Mesenchymal stem cell (in vitro differentiated cells and primary cell): Measurements from ENCODE around the gene CMTR1.

ENCODE experiments used
- DNase-seq: peaks from one replicate; pipeline ENCODE4 v3.0.0-alpha.2; 2013
- H2AFZ ChIP-seq: one replicate; pipeline ENCODE4 v1.6.1; 2013; ENCODE audit warnings: low read depth, mild to moderate bottlenecking, control low read depth, inconsistent platforms, low read length, moderate library complexity
- H2AK5ac ChIP-seq: 2 replicates; pipeline ENCODE4 v1.6.1; 2013; ENCODE audit warnings: low read length, moderate library complexity, mild to moderate bottlenecking, inconsistent platforms; ENCODE audit not compliant: severe bottlenecking
- H2BK120ac ChIP-seq: one replicate; pipeline ENCODE4 v1.6.1; 2013; ENCODE audit warnings: low read depth, mild to moderate bottlenecking, inconsistent platforms, low read length, moderate library complexity
- H2BK12ac ChIP-seq, 2 experiments: one replicate each; pipeline ENCODE4 v1.6.1; 2013; ENCODE audit warnings: inconsistent platforms in 2 of 2, low read length in 2 of 2, mild to moderate bottlenecking in 2 of 2, moderate library complexity in 2 of 2, control low read depth in 1 of 2
- H2BK15ac ChIP-seq: one replicate; pipeline ENCODE4 v1.6.1; 2013; ENCODE audit warnings: mild to moderate bottlenecking, low read depth, inconsistent platforms; ENCODE audit not compliant: poor library complexity, severe bottlenecking
- H2BK5ac ChIP-seq: 2 replicates; pipeline ENCODE4 v1.6.1; 2013; ENCODE audit warnings: low read depth, mild to moderate bottlenecking, low read length, control low read depth, inconsistent platforms; ENCODE audit not compliant: poor library complexity, severe bottlenecking
- H3K14ac ChIP-seq, 2 experiments: one replicate each; pipeline ENCODE4 v1.6.1; 2013; ENCODE audit warnings: inconsistent platforms in 2 of 2, low read length in 2 of 2, control low read depth in 1 of 2, mild to moderate bottlenecking in 1 of 2, moderate library complexity in 1 of 2
- H3K18ac ChIP-seq, 2 experiments: one replicate each; pipeline ENCODE4 v1.6.1; 2013; ENCODE audit warnings: inconsistent platforms in 2 of 2, low read length in 2 of 2, control low read depth in 1 of 2, low read depth in 1 of 2, mild to moderate bottlenecking in 1 of 2
- H3K23ac ChIP-seq, 2 experiments: one replicate each; pipeline ENCODE4 v1.6.1; 2013; ENCODE audit warnings: inconsistent platforms in 2 of 2, low read length in 2 of 2, mild to moderate bottlenecking in 2 of 2, moderate library complexity in 2 of 2, control low read depth in 1 of 2
- H3K27ac ChIP-seq: 2 replicates; pipeline ENCODE4 v1.5.1; 2013; ENCODE audit warnings: mild to moderate bottlenecking, moderate library complexity, low read length, control low read depth, inconsistent platforms; ENCODE audit not compliant: poor library complexity, severe bottlenecking
- H3K27me3 ChIP-seq, 2 experiments: 2 replicates each; pipeline versions ENCODE4 v1.6.1 to v1.7.0; 2013; ENCODE audit warnings: low read length in 2 of 2, mild to moderate bottlenecking in 2 of 2, moderate library complexity in 2 of 2, control low read depth in 1 of 2, inconsistent platforms in 1 of 2; ENCODE audit not compliant: control insufficient read depth in 1 of 2, insufficient read depth in 1 of 2
- H3K36me3 ChIP-seq, 2 experiments: 2 replicates each; pipeline versions ENCODE4 v1.6.1 to v1.7.0; 2013; ENCODE audit warnings: low read length in 2 of 2, control low read depth in 1 of 2, inconsistent platforms in 1 of 2, low read depth in 1 of 2, mild to moderate bottlenecking in 1 of 2; ENCODE audit not compliant: insufficient read depth in 2 of 2, control insufficient read depth in 1 of 2
- H3K4ac ChIP-seq, 2 experiments: one replicate each; pipeline ENCODE4 v1.6.1; 2013; ENCODE audit warnings: inconsistent platforms in 2 of 2, low read length in 2 of 2, mild to moderate bottlenecking in 2 of 2, moderate library complexity in 2 of 2, control low read depth in 1 of 2, low read depth in 1 of 2
- H3K4me1 ChIP-seq: 2 replicates; pipeline ENCODE4 v1.6.1; 2013; ENCODE audit warnings: low read depth, low read length, control low read depth; ENCODE audit not compliant: control insufficient read depth, insufficient read depth
- H3K4me2 ChIP-seq: 2 replicates; pipeline ENCODE4 v1.6.1; 2013; ENCODE audit warnings: low read length, mild to moderate bottlenecking, inconsistent platforms; ENCODE audit not compliant: poor library complexity, severe bottlenecking
- H3K4me3 ChIP-seq, 2 experiments: 2 replicates each; pipeline versions ENCODE4 v1.5.1 to v1.7.0; 2013; ENCODE audit warnings: low read length in 2 of 2, mild to moderate bottlenecking in 2 of 2, control low read depth in 1 of 2, low read depth in 1 of 2; ENCODE audit not compliant: insufficient read depth in 1 of 2
- H3K79me1 ChIP-seq: replicated peaks from 2 replicates; pipeline ENCODE4 v1.6.1; 2013; ENCODE audit warnings: mild to moderate bottlenecking, control low read depth, low read length, inconsistent platforms; ENCODE audit not compliant: poor library complexity, severe bottlenecking
- H3K9ac ChIP-seq: 2 replicates; pipeline ENCODE4 v1.7.0; 2013; ENCODE audit warnings: mild to moderate bottlenecking, low read length, moderate library complexity
- H3K9me3 ChIP-seq: 2 replicates; pipeline ENCODE4 v1.7.0; 2013; ENCODE audit warnings: mild to moderate bottlenecking, low read length; ENCODE audit not compliant: control insufficient read depth
- H4K8ac ChIP-seq: one replicate; pipeline ENCODE4 v1.6.1; 2013; ENCODE audit warnings: inconsistent platforms, mild to moderate bottlenecking, low read length, moderate library complexity
- H4K91ac ChIP-seq: one replicate; pipeline ENCODE4 v1.6.1; 2013; ENCODE audit warnings: mild to moderate bottlenecking, low read length, inconsistent platforms
- WGBS: methylation state at CpG from one replicate; pipeline ENCODE4 v1.1.7; 2013; ENCODE audit warnings: mixed read lengths; 5-methylcytosine and 5-hydroxymethylcytosine counted together

CMTR1 gene

DNA sequence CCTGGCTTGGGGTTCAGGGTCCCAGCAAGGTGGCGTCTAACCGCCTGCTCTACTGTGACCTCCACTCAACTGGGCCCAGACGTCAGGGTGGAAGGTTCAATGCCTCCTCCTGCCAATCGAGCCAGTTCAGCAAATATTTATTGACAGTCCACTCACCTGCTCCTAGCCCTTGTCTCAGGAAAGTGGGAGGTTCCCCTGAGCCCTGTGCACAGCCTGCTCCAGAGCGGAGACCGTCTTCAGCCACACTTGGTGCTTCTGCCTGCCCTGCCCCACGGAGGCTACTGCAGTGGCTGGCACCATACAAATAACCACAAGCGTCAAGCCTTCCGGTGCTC is 60.6 kb downstream of the CMTR1 start:
- H2BK120ac ChIP-seq, result no peak overlapping the region
- H4K91ac ChIP-seq, result no peak overlapping the region
- H3K18ac ChIP-seq, result no peak overlapping the region
- H2AFZ ChIP-seq, result no peak overlapping the region
- no peak overlapping the region for H3K27ac ChIP-seq
- no peak overlapping the region for H3K14ac ChIP-seq
- no peak overlapping the region for H2AK5ac ChIP-seq
- H2BK5ac ChIP-seq, result no peak overlapping the region
- no peak overlapping the region for H3K9ac ChIP-seq
- no peak overlapping the region for H2BK12ac ChIP-seq
- no peak for DNase-seq
- no peak overlapping the region for H3K23ac ChIP-seq
- H3K4me1 ChIP-seq, result peaks cover 22% of the 10 kb centered on the region
- H3K9me3 ChIP-seq, result no peaks in the 10 kb centered on the region
- peaks cover 0 to under 1% of the 10 kb centered on the region in 2 experiments for H3K36me3 ChIP-seq
- 95% methylated on average over 9 of the region's 9 CpGs for WGBS
- peaks cover 0 to 8% of the 10 kb centered on the region in 2 experiments for H3K27me3 ChIP-seq
- no peak overlapping the region for H3K4me2 ChIP-seq
- H3K4ac ChIP-seq, result no peak overlapping the region
- H3K79me1 ChIP-seq, result peaks cover 30% of the 10 kb centered on the region
- H2BK15ac ChIP-seq, result no peak overlapping the region
- no peak overlapping the region for H3K4me3 ChIP-seq
- no peak overlapping the region for H4K8ac ChIP-seq

- Histone ChIP-seq H3K23ac (no peak overlapping the region), H3K4ac (no peak overlapping the region), H3K79me1 (peaks cover 33% of the 10 kb centered on the region), H4K91ac (no peak overlapping the region), H2BK15ac (no peak overlapping the region), H2BK12ac (no peak overlapping the region), H3K4me2 (no peak overlapping the region), H2BK120ac (no peak overlapping the region), H3K18ac (no peak overlapping the region), H3K14ac (no peak overlapping the region), H3K27ac (no peak overlapping the region), H3K9ac (no peak overlapping the region), H4K8ac (no peak overlapping the region), H3K36me3 (no peaks in the 10 kb centered on the region), H3K4me1 (peaks cover 9% of the 10 kb centered on the region), H2AK5ac (no peak overlapping the region), H3K27me3 (peaks cover 0 to 8% of the 10 kb centered on the region in 2 experiments), H2BK5ac (no peak overlapping the region), H3K4me3 (no peak overlapping the region), H2AFZ (no peak overlapping the region), H3K9me3 (no peaks in the 10 kb centered on the region)
- DNase-seq, result no peak
- 92% methylated on average over 4 of the region's 4 CpGs for WGBS
These were observed 62.4 kb downstream of the CMTR1 start for GRCh38 chr6:37495244-37495934.

- Histone ChIP-seq H3K9me3 (no peaks in the 10 kb centered on the region), H4K91ac (no peak overlapping the region), H3K4me3 (no peak overlapping the region), H3K27ac (no peak overlapping the region), H3K27me3 (peaks cover under 1 to 2% of the 10 kb centered on the region in 2 experiments), H3K18ac (no peak overlapping the region), H3K4me2 (no peak overlapping the region), H4K8ac (no peak overlapping the region), H2BK5ac (no peak overlapping the region), H2BK12ac (no peak overlapping the region), H3K4me1 (no peaks in the 10 kb centered on the region), H2BK120ac (no peak overlapping the region), H2AK5ac (no peak overlapping the region), H3K79me1 (peaks cover 19% of the 10 kb centered on the region), H3K14ac (no peak overlapping the region), H3K36me3 (no peaks in the 10 kb centered on the region), H3K23ac (no peak overlapping the region), H2BK15ac (no peak overlapping the region), H2AFZ (no peak overlapping the region), H3K9ac (no peak overlapping the region), H3K4ac (no peak overlapping the region)
- no peak for DNase-seq
- 93% methylated on average over 13 of the region's 13 CpGs for WGBS
These were observed 64.2 kb downstream of the CMTR1 start for GRCh38 chr6:37496951-37497885.
